ENCODE measurements around the gene GALNT2. TPM values are rescaled to one million over a fixed set of nuclear protein-coding genes. Genes with fewer than 3 reads are reported as not detected.

GALNT2 gene
- total and polyA plus RNA-seq, 10 of the 15 experiments (the other 5 are each of a cell fraction or from before 2014, with no cell fraction given): 0.52 to 27.7 (median 16.3) TPM

GRCh38 chr1:230175163-230175747, 108.2 kb downstream of the GALNT2 start:
- no TSS peak for BruUV-seq (replicated peaks)
- H3K36me3 ChIP-seq (ENCODE audit: control insufficient read depth in 2 of 2, insufficient read depth in 2 of 2, low read length in 1 of 2): 0 out of 4 replicates have a peak, but pooled peaks cover 0 to 5% of the 10 kb centered on the region in 2 experiments

GRCh38 chr1:230175839-230176238, 108.8 kb downstream of the GALNT2 start:
- WGBS (ENCODE audit: insufficient coverage, insufficient replicate concordance, low lambda C conversion rate, missing lambda C conversion rate): 78% methylated on average over 5 of the region's 5 CpGs
- H3K9ac ChIP-seq (ENCODE audit: control insufficient read depth, insufficient read depth, low read length): no peak overlapping the region
- H3K27ac ChIP-seq (ENCODE audit: control insufficient read depth, insufficient read depth): no peak overlapping the region
- RAD21 ChIA-PET (ENCODE audit: unreplicated experiment): no interaction called here
- CTCF ChIA-PET: interaction anchor here (1.0 kb wide), 1 partner anchor 514 kb away, joined by 3 read pairs; no protein-coding TSS in a partner anchor
- POLR2A ChIA-PET: no interaction called here
- 0 out of 4 replicates have a peak, but pooled peaks cover 0 to 5% of the 10 kb centered on the region in 2 experiments for H3K36me3 ChIP-seq (ENCODE audit: control insufficient read depth in 2 of 2, insufficient read depth in 2 of 2, low read length in 1 of 2)
- intact Hi-C loops (cut with micrococcal nuclease; ENCODE audit: unreplicated experiment) (no loop called here), in situ Hi-C loops (cut with MboI) (no loop called here)
- no peak overlapping the region for H3K4me2 ChIP-seq (ENCODE audit: control insufficient read depth, insufficient read depth)
- no peak for ATAC-seq
- no peaks in the 10 kb centered on the region for H3K27me3 ChIP-seq (replicated peaks in 1 of 2; ENCODE audit: control insufficient read depth in 2 of 2, insufficient read depth in 2 of 2, low read length in 1 of 2)
- BruUV-seq (replicated peaks): no TSS peak
- SMC1A ChIA-PET (ENCODE audit: uncharacterized antibody, unreplicated experiment): no interaction called here
- TF ChIP-seq DPF2 (IDR thresholded peaks at IDR 0.05) (0 out of 2 replicates have a peak, but pooled peaks have one; percentile 20), BCL11A (IDR thresholded peaks at IDR 0.05; ENCODE audit: low read depth, low read length) (no peak)
- H3K79me2 ChIP-seq (ENCODE audit: control insufficient read depth, insufficient read depth, low read length): peaks cover 4% of the 10 kb centered on the region; the same call in 1 of the 2 replicates
- H3K9me3 ChIP-seq (replicated peaks; ENCODE audit: control insufficient read depth, insufficient read depth, low read length): no peaks in the 10 kb centered on the region
- H2AFZ ChIP-seq (ENCODE audit: control insufficient read depth, low read depth, low read length): no peak overlapping the region
- no peaks in the 10 kb centered on the region for H4K20me1 ChIP-seq (ENCODE audit: control insufficient read depth, insufficient read depth)
- no peak for DNase-seq (ENCODE audit: low read depth, low spot score)
- H3K4me1 ChIP-seq (ENCODE audit: control insufficient read depth, insufficient read depth, low read length): peaks cover 2% of the 10 kb centered on the region; the same call in 1 of the 2 replicates
- H3K4me3 ChIP-seq: no peak overlapping the region
- FAIRE-seq: no peak

More at GRCh38 chr1:230175163-230175747, 108.2 kb downstream of the GALNT2 start:
- CTCF ChIA-PET: interaction anchor here (1.0 kb wide), 1 partner anchor 513 kb away, joined by 3 read pairs; no protein-coding TSS in a partner anchor
- SMC1A ChIA-PET (ENCODE audit: uncharacterized antibody, unreplicated experiment): no interaction called here
- RAD21 ChIA-PET (ENCODE audit: unreplicated experiment): no interaction called here
- Histone ChIP-seq H3K4me2 (ENCODE audit: control insufficient read depth, insufficient read depth) (no peak overlapping the region), H3K27me3 (replicated peaks in 1 of 2; ENCODE audit: control insufficient read depth in 2 of 2, insufficient read depth in 2 of 2, low read length in 1 of 2) (no peaks in the 10 kb centered on the region), H3K79me2 (ENCODE audit: control insufficient read depth, insufficient read depth, low read length) (peaks cover 7% of the 10 kb centered on the region; the same call in 1 of the 2 replicates), H3K4me3 (no peak overlapping the region), H4K20me1 (ENCODE audit: control insufficient read depth, insufficient read depth) (no peaks in the 10 kb centered on the region), H2AFZ (ENCODE audit: control insufficient read depth, low read depth, low read length) (no peak overlapping the region), H3K9me3 (replicated peaks; ENCODE audit: control insufficient read depth, insufficient read depth, low read length) (no peaks in the 10 kb centered on the region), H3K27ac (ENCODE audit: control insufficient read depth, insufficient read depth) (no peak overlapping the region), H3K4me1 (ENCODE audit: control insufficient read depth, insufficient read depth, low read length) (peaks cover 8% of the 10 kb centered on the region; the same call in 1 of the 2 replicates), H3K9ac (ENCODE audit: control insufficient read depth, insufficient read depth, low read length) (no peak overlapping the region)
- WGBS (ENCODE audit: insufficient coverage, insufficient replicate concordance, low lambda C conversion rate, missing lambda C conversion rate): 50% methylated on average over 4 of the region's 4 CpGs
- intact Hi-C loops (cut with micrococcal nuclease; ENCODE audit: unreplicated experiment): no loop called here
- no peak for DNase-seq (ENCODE audit: low read depth, low spot score)
- TF ChIP-seq BACH1 (IDR thresholded peaks at IDR 0.05; ENCODE audit: borderline replicate concordance): no peak
- no peak for FAIRE-seq
- POLR2A ChIA-PET: no interaction called here
- ATAC-seq: no peak
- in situ Hi-C loops (cut with MboI): no loop called here
